Subcutaneous abdominal adipose tissue (tissue), 5 donors: Measurements from ENCODE around the gene DMD.

ENCODE experiments used
- H3K27ac ChIP-seq: one replicate; pipeline ENCODE4 v1.7.0; 2013; ENCODE audit warnings: low read depth, mild to moderate bottlenecking, inconsistent platforms, low read length, moderate library complexity
- H3K27me3 ChIP-seq, 5 donors: one replicate each; pipeline ENCODE4 v1.7.0; 2013; ENCODE audit warnings: low read length in 5 of 5, inconsistent platforms in 1 of 5; ENCODE audit not compliant: control insufficient read depth in 5 of 5, insufficient read depth in 4 of 5
- H3K36me3 ChIP-seq, 5 donors: one replicate each; pipeline ENCODE4 v1.7.0; 2013; ENCODE audit warnings: low read length in 5 of 5; ENCODE audit not compliant: control insufficient read depth in 5 of 5, insufficient read depth in 5 of 5
- H3K4me1 ChIP-seq, 5 donors: one replicate each; pipeline ENCODE4 v1.7.0; 2013; ENCODE audit warnings: low read length in 5 of 5, mild to moderate bottlenecking in 3 of 5, moderate library complexity in 1 of 5; ENCODE audit not compliant: control insufficient read depth in 5 of 5, insufficient read depth in 5 of 5
- H3K4me3 ChIP-seq, 5 donors: one replicate each; pipeline ENCODE4 v1.7.0; 2013; ENCODE audit warnings: low read length in 5 of 5, low read depth in 1 of 5
- H3K9ac ChIP-seq, 5 donors: one replicate each; pipeline ENCODE4 v1.7.0; 2013; ENCODE audit warnings: low read length in 5 of 5, mild to moderate bottlenecking in 4 of 5, moderate library complexity in 3 of 5
- H3K9me3 ChIP-seq, 5 donors: one replicate each; pipeline ENCODE4 v1.7.0; 2013; ENCODE audit warnings: low read length in 5 of 5; ENCODE audit not compliant: control insufficient read depth in 5 of 5
- donor health status: healthy.
- donor health status: healthy.
- donor health status: healthy.
- donor health status: healthy.
- donor health status: healthy.

Gene DMD

GRCh38 chrX:32642283-32642682, 569.1 kb downstream of the DMD start:
- H3K4me1 ChIP-seq = no peaks in the 10 kb centered on the region
- H3K27me3 ChIP-seq = peaks cover 0 to 2% (median 0%) of the 10 kb centered on the region in 5 donors
- no peak overlapping the region for H3K9ac ChIP-seq
- H3K4me3 ChIP-seq = no peak overlapping the region
- H3K27ac ChIP-seq = no peak overlapping the region
- H3K9me3 ChIP-seq = no peaks in the 10 kb centered on the region
- no peaks in the 10 kb centered on the region for H3K36me3 ChIP-seq

DNA sequence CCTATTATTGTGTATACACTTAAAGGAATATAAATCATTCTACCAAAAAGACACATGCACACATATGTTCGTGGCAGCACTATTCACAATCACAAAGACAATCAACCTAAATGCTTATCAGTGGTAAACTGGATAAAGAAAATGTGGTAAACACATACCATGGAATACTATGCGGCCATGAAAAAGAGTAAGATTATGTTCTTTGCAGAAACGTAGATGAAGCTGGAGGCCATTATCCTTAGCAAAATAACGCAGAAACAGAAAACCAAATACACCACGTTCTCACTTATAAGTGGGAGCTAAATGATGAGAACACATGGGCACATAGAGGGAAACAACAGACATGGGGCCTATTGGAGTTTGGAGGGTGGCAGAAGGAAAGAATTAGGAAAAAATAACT, 593.2 kb downstream of the DMD start:
- Histone ChIP-seq H3K36me3 (no peaks in the 10 kb centered on the region), H3K4me1 (no peaks in the 10 kb centered on the region), H3K27ac (no peak overlapping the region), H3K27me3 (no peaks in the 10 kb centered on the region), H3K9ac (no peak overlapping the region), H3K4me3 (no peak overlapping the region), H3K9me3 (peaks cover 0 to 4% (median 0%) of the 10 kb centered on the region in 5 donors)

DNA sequence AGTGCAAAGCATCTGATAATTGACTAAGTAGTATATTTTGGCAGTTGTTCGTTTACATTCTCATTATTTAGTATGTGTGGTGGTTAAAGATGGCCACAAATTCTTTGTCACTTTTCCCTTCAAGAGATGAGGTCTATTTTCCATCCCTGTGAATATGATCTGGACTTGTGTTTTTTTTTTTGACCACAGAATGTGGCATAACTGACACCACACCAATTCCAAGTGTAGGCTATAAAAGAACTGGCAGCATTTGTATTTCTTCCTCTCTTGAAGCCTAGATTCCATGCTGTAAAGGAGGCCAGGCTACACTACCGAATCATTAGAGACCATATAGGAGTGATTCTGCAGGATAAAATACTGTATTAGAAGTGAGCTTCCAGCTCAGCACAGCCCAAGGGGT, 596.6 kb downstream of the DMD start:
- Histone ChIP-seq H3K9me3 (peaks cover 0 to 4% (median 0%) of the 10 kb centered on the region in 5 donors), H3K9ac (no peak overlapping the region), H3K27ac (no peak overlapping the region), H3K4me3 (no peak overlapping the region), H3K36me3 (peaks cover 0 to 2% (median 0%) of the 10 kb centered on the region in 5 donors), H3K27me3 (no peaks in the 10 kb centered on the region), H3K4me1 (no peaks in the 10 kb centered on the region)

DNA sequence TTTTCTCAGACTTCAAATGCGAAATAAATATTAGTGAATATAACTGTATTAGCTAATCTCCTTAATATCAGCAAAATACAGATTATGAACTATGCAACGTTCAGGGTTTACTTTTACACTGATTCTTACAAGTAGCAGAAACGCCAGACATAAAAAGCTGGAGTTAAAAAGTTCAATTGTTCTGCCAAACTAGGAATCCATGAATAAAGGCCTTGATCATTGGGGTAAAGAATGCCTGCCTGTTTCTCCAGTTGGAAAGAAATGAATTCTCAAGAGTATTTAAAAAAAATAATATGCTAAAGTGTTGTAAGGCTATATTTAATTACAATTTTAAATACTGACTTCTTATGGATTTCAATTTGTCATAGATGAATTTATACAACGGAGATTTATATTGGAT, 612.2 kb downstream of the DMD start:
- no peak overlapping the region for H3K27ac ChIP-seq
- H3K36me3 ChIP-seq = no peaks in the 10 kb centered on the region
- H3K4me3 ChIP-seq = no peak overlapping the region
- H3K27me3 ChIP-seq = no peaks in the 10 kb centered on the region
- H3K9me3 ChIP-seq = no peaks in the 10 kb centered on the region
- H3K9ac ChIP-seq = no peak overlapping the region
- peaks cover 0 to 10% (median 2%) of the 10 kb centered on the region in 5 donors for H3K4me1 ChIP-seq

- H3K9ac ChIP-seq = no peak overlapping the region
These were observed 612.6 kb downstream of the DMD start for GRCh38 chrX:32598707-32599106.

GRCh38 chrX:32597777-32598176, 613.6 kb downstream of the DMD start:
- peaks cover 0 to 10% (median 2%) of the 10 kb centered on the region in 5 donors for H3K4me1 ChIP-seq
- H3K9me3 ChIP-seq = peaks cover 0 to 2% (median under 1%) of the 10 kb centered on the region in 5 donors
- peaks cover 0 to 2% (median under 1%) of the 10 kb centered on the region in 5 donors for H3K36me3 ChIP-seq
- no peaks in the 10 kb centered on the region for H3K27me3 ChIP-seq
- no peak overlapping the region for H3K9ac ChIP-seq
- no peak overlapping the region for H3K4me3 ChIP-seq
- H3K27ac ChIP-seq = no peak overlapping the region

More at GRCh38 chrX:32598707-32599106, 612.6 kb downstream of the DMD start:
- peaks cover 0 to 10% (median 2%) of the 10 kb centered on the region in 5 donors for H3K4me1 ChIP-seq
- H3K36me3 ChIP-seq = no peaks in the 10 kb centered on the region
- H3K4me3 ChIP-seq = no peak overlapping the region
- no peaks in the 10 kb centered on the region for H3K9me3 ChIP-seq
- no peak overlapping the region for H3K27ac ChIP-seq
- H3K27me3 ChIP-seq = no peaks in the 10 kb centered on the region

- Histone ChIP-seq H3K36me3 (peaks cover 0 to 10% (median 4%) of the 10 kb centered on the region in 5 donors), H3K9me3 (peaks cover 0 to 16% (median 8%) of the 10 kb centered on the region in 5 donors), H3K27me3 (no peaks in the 10 kb centered on the region), H3K4me3 (no peak overlapping the region), H3K4me1 (peaks cover 0 to 3% (median under 1%) of the 10 kb centered on the region in 5 donors), H3K27ac (no peak overlapping the region), H3K9ac (no peak overlapping the region)
These were observed 618.6 kb downstream of the DMD start for GRCh38 chrX:32592786-32593185.

DNA sequence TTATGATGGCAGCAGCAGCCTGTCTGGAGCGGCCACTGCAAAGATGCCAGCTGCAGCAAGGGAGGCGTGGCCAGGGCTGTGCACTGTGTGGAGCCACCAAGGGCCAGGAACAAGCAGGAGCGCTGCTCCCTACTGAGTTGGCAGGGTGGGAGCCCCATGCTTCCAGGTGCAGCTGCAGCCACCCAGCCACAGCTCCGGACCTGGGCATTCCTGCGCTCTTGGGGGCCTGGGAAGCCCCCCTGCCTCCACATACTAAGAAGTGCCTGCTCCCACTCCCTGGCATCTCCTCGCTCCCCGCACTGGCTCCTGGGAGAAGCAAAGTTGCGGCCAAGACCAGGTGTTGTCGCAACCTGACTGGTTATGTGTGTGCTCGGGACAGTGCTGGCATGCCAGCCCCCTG, 619.8 kb downstream of the DMD start:
- no peak overlapping the region for H3K9ac ChIP-seq
- H3K4me3 ChIP-seq = no peak overlapping the region
- H3K4me1 ChIP-seq = no peaks in the 10 kb centered on the region
- peaks cover 0 to 16% (median 8%) of the 10 kb centered on the region in 5 donors for H3K9me3 ChIP-seq
- H3K27ac ChIP-seq = no peak overlapping the region
- H3K27me3 ChIP-seq = no peaks in the 10 kb centered on the region
- peaks cover 0 to 10% (median 4%) of the 10 kb centered on the region in 5 donors for H3K36me3 ChIP-seq

GRCh38 chrX:32582729-32583128, 628.6 kb downstream of the DMD start:
- H3K4me1 ChIP-seq = no peaks in the 10 kb centered on the region
- H3K36me3 ChIP-seq = no peaks in the 10 kb centered on the region
- H3K9me3 ChIP-seq = no peaks in the 10 kb centered on the region

GRCh38 chrX:32576885-32577284, 634.5 kb downstream of the DMD start:
- no peaks in the 10 kb centered on the region for H3K4me1 ChIP-seq
- H3K27ac ChIP-seq = no peak overlapping the region
- no peaks in the 10 kb centered on the region for H3K27me3 ChIP-seq
- no peak overlapping the region for H3K9ac ChIP-seq
- H3K9me3 ChIP-seq = no peaks in the 10 kb centered on the region
- no peaks in the 10 kb centered on the region for H3K36me3 ChIP-seq
- H3K4me3 ChIP-seq = no peak overlapping the region

More at GRCh38 chrX:32582729-32583128, 628.6 kb downstream of the DMD start:
- Histone ChIP-seq H3K27ac (no peak overlapping the region), H3K9ac (no peak overlapping the region), H3K4me3 (no peak overlapping the region), H3K27me3 (no peaks in the 10 kb centered on the region)
